Endothelial cell of umbilical vein (primary cell): ENCODE measurements around the gene ZFP36. TPM values are rescaled to one million over a fixed set of nuclear protein-coding genes. Genes with fewer than 3 reads are reported as not detected.

Experiments
- BruUV-seq: library from RNA; stranded (reverse); fragments of 400-500 nt; replicated peaks from 2 replicates; lab custom pipeline; 2021; lab: Mats Ljungman, UMichigan
- CTCF ChIA-PET: fragments of 300-600, 350-600 bp; sonication (Branson Sonifier 250); formaldehyde crosslinking; loops from one replicate; lab custom pipeline; 2021; ENCODE audit warnings: antibody characterized with exemption, inconsistent platforms; lab: Charles Lee
- POLR2A ChIA-PET: fragments of 300-600, 350-600 bp; sonication (Branson Sonifier 250); formaldehyde crosslinking; loops from one replicate; lab custom pipeline; 2021; ENCODE audit warnings: antibody characterized with exemption, inconsistent platforms; lab: Charles Lee
- DNase-seq: peaks from one replicate; pipeline ENCODE4 v3.0.0-alpha.2; 2011; ENCODE audit warnings: low read depth, low spot score
- FAIRE-seq: peaks from 2 replicates; lab custom pipeline; 2011; peaks lifted over from hg19 to GRCh38; lab: Jason Lieb, UNC
- H2AFZ ChIP-seq: 2 replicates; pipeline ENCODE4 v1.6.0; 2012; ENCODE audit warnings: low read depth, low read length, control low read depth, inconsistent platforms
- H3K27ac ChIP-seq: 2 replicates; pipeline ENCODE4 v1.5.1; 2011; ENCODE audit warnings: low read depth, mild to moderate bottlenecking, control low read depth, low read length, moderate library complexity; ENCODE audit not compliant: insufficient read depth
- H3K27me3 ChIP-seq, 2 experiments: 2 replicates each; pipeline versions ENCODE4 v1.6.0 to v1.6.1; 2011; ENCODE audit warnings: low read length in 2 of 2, mixed read lengths in 1 of 2; ENCODE audit not compliant: control insufficient read depth in 2 of 2, insufficient read depth in 2 of 2
- H3K36me3 ChIP-seq, 2 experiments: 2 replicates in 1 of 2; 3 replicates in 1 of 2; pipeline ENCODE4 v1.5.1; 2011; ENCODE audit warnings: low read length in 2 of 2, mild to moderate bottlenecking in 1 of 2, moderate library complexity in 1 of 2; ENCODE audit not compliant: control insufficient read depth in 2 of 2, insufficient read depth in 2 of 2; ENCODE audit errors: extremely low read depth in 1 of 2
- H3K4me1 ChIP-seq: 3 replicates; pipeline ENCODE4 v1.5.1; 2011; ENCODE audit warnings: mild to moderate bottlenecking, low read length; ENCODE audit not compliant: control insufficient read depth, insufficient read depth; ENCODE audit errors: extremely low read depth
- H3K4me2 ChIP-seq: 2 replicates; pipeline ENCODE4 v1.6.1; 2011; ENCODE audit warnings: low read length, control low read depth, mixed read lengths; ENCODE audit not compliant: insufficient read depth
- H3K4me3 ChIP-seq, 3 experiments: fragments of 200-600 bp in 1 of 3; sonication (generic), shearing (Covaris generic) in 1 of 3; replicated peaks in 1 of 3; 2 replicates each; pipeline ENCODE4 v1.5.1; 2011 to 2016; ENCODE audit warnings: control low read depth in 3 of 3, low read length in 3 of 3, mild to moderate bottlenecking in 2 of 3, inconsistent platforms in 1 of 3, low read depth in 1 of 3, moderate library complexity in 1 of 3; ENCODE audit not compliant: insufficient read depth in 1 of 3
- H3K79me2 ChIP-seq: 2 replicates; pipeline ENCODE4 v1.6.0; 2012; ENCODE audit warnings: low read length, inconsistent platforms; ENCODE audit not compliant: control insufficient read depth, insufficient read depth
- H3K9ac ChIP-seq: replicated peaks from 2 replicates; pipeline ENCODE3; 2011; ENCODE audit warnings: low read length, control low read depth; ENCODE audit not compliant: insufficient read depth; ENCODE audit errors: extremely low read depth
- H3K9me1 ChIP-seq: replicated peaks from 3 replicates; pipeline ENCODE4 v1.6.0; 2011; ENCODE audit warnings: mild to moderate bottlenecking, low read length; ENCODE audit not compliant: control insufficient read depth, insufficient read depth; ENCODE audit errors: extremely low read depth
- H3K9me3 ChIP-seq: replicated peaks from 2 replicates; pipeline ENCODE4 v1.5.1; 2012; ENCODE audit warnings: low read length, inconsistent platforms; ENCODE audit not compliant: control insufficient read depth, insufficient read depth
- H4K20me1 ChIP-seq: replicated peaks from 2 replicates; pipeline ENCODE3; 2011; ENCODE audit warnings: mild to moderate bottlenecking, low read length; ENCODE audit not compliant: control insufficient read depth, insufficient read depth; ENCODE audit errors: extremely low read depth
- EZH2 ChIP-seq: IDR thresholded peaks from 2 replicates; pipeline ENCODE4 v1.6.1; 2012; ENCODE audit warnings: borderline replicate concordance, low read depth, mild to moderate bottlenecking, moderate library complexity, low read length, inconsistent platforms; ENCODE audit not compliant: severe bottlenecking
- FOS ChIP-seq: IDR thresholded peaks from 2 replicates; pipeline ENCODE4 v1.6.1; 2011; ENCODE audit warnings: mild to moderate bottlenecking, low read length, moderate library complexity, borderline replicate concordance; ENCODE audit not compliant: insufficient read depth
- MYC ChIP-seq: IDR thresholded peaks from one replicate; pipeline ENCODE4 v1.6.1; 2011; ENCODE audit warnings: mild to moderate bottlenecking, low read depth, low read length
- POLR2A ChIP-seq: IDR thresholded peaks from 2 replicates; pipeline ENCODE4 v1.6.1; 2012; ENCODE audit warnings: low read depth, mild to moderate bottlenecking, control low read depth, low read length
- POLR2AphosphoS5 ChIP-seq: IDR thresholded peaks from 2 replicates; pipeline ENCODE4 v1.6.1; 2012; ENCODE audit warnings: low read depth, mild to moderate bottlenecking, control low read depth, low read length, moderate library complexity; ENCODE audit not compliant: insufficient read depth
- dilution Hi-C: fragments of 300-500 bp; cut with MboI; formaldehyde crosslinking; loops from one replicate; pipeline ENCODE4 v1.15.0; 2019; ENCODE audit warnings: low sequenced_read_pairs; ENCODE audit not compliant: extremely low pct_ligation_motif_present
- intact Hi-C: fragments of 100-400 bp; cut with micrococcal nuclease; formaldehyde crosslinking; loops from one replicate; pipeline ENCODE4 v1.10.0; 2022
- polyA plus RNA-seq, 4 experiments: library from polyadenylated mRNA; depleted of rRNA in 3 of 4; stranded (reverse) in 3 of 4; unstranded in 1 of 4; fragments of >200 nt; gene quantifications; 2 replicates each; pipeline versions ENCODE4 v1.2.1 to v1.2.3, GENCODE V29; 2011 to 2012; ENCODE audit warnings: missing spikeins in 1 of 4
- total RNA-seq: library from RNA; stranded (reverse); gene quantifications from 2 replicates; pipeline ENCODE4 v1.2.3, GENCODE V29; 2021
- TF ChIP-seq, protein P1 (sequence below): IDR thresholded peaks from 2 replicates; pipeline ENCODE4 v1.6.1; 2011; ENCODE audit not compliant: insufficient read depth, insufficient read length

ZFP36 gene
- total and polyA plus RNA-seq, 2 donors (not counting 3 experiments of a cell fraction or from before 2014, with no cell fraction given) = 12.2 to 21.7 TPM

DNA sequence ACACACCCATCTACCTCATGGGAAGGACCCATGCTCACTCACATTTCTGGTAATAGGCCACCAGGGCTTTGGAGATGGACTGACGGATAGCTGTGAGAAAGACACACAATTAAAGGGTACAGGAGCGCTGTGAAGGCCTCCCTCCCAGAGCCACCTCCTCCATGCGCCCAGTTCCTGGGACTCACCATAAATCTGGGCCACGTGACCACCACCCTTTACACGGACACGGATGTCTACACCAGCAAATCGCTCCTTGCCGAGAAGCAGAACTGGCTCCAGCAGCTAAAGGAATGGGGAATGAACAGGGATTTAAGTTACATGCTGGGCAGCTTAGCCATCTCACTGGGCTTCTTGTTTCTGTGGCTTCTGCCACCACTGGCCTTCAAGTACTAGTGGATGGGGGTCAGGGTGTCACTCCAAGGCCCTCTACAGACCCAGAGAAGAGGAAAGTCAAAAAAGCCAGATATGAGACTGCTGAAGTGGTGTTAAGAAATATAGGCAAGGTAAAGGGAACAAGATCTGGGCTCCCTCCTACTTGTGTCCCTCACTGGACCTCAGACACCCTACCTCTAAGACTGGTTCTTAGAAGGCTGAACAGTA, 26.9 kb downstream of the ZFP36 start:
- BruUV-seq = no TSS peak
- peak overlapping the region; percentile 84 for H3K4me2 ChIP-seq

More for the DNA sequence above, 26.9 kb downstream of the ZFP36 start:
- peak; percentile 27 for TF ChIP-seq POLR2A
- peak; percentile 9 for TF ChIP-seq POLR2AphosphoS5
- no peak for TF ChIP-seq EZH2
- no peak for TF ChIP-seq MYC
- no peak for TF ChIP-seq FOS
- TF ChIP-seq, protein P1, sequence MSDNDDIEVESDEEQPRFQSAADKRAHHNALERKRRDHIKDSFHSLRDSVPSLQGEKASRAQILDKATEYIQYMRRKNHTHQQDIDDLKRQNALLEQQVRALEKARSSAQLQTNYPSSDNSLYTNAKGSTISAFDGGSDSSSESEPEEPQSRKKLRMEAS = no peak
- Histone ChIP-seq H3K27me3 (no peaks in the 10 kb centered on the region), H3K36me3 (peaks cover 11 to 16% of the 10 kb centered on the region in 2 experiments), H3K4me3 (no peak overlapping the region), H3K9me3 (no peaks in the 10 kb centered on the region), H2AFZ (no peak overlapping the region), H3K9ac (peak overlapping the region; percentile 100), H3K9me1 (no peaks in the 10 kb centered on the region), H3K4me1 (peaks cover 32% of the 10 kb centered on the region), H3K79me2 (peaks cover 31% of the 10 kb centered on the region), H4K20me1 (no peaks in the 10 kb centered on the region), H3K27ac (peak overlapping the region; percentile 96)
- intact Hi-C loops (loop anchor here (5.0 kb wide), 1 partner anchor 91 kb away; the partner anchor contains the start of gene SAMD4B), dilution Hi-C loops (no loop called here)
- ChIA-PET CTCF (no interaction called here), POLR2A (interaction anchor here (0.6 kb wide), 1 partner anchor 44 kb away, joined by 3 read pairs; no protein-coding TSS in a partner anchor)
- FAIRE-seq (no peak), DNase-seq (no peak)
